HepG2 (cell line): ENCODE results near the gene PLCG1. TPM values are rescaled to one million over a fixed set of nuclear protein-coding genes. Genes with fewer than 3 reads are reported as not detected.

Experiments used
- AGO2 ChIP-seq: fragments of 200-400 bp; formaldehyde crosslinking; optimal IDR thresholded peaks from 2 replicates; pipeline ENCODE3; 2017; ENCODE audit warnings: mild to moderate bottlenecking, low read depth, low read length, moderate library complexity
- ERF ChIP-seq: IDR thresholded peaks from 2 replicates; pipeline ENCODE4 v1.6.1; 2018; ENCODE audit warnings: missing biosample characterization, missing genetic modification reagents
- EZH2 ChIP-seq: conservative IDR thresholded peaks from 2 replicates; pipeline ENCODE4 v1.6.1; 2012; ENCODE audit warnings: mild to moderate bottlenecking, low read depth, low read length, moderate library complexity
- FOXK1 ChIP-seq: sonication (generic); formaldehyde crosslinking; IDR thresholded peaks from 2 replicates; pipeline ENCODE4 v1.4.0; 2020; ENCODE audit warnings: low read depth, missing genetic modification reagents, borderline replicate concordance
- HMG20B ChIP-seq: conservative IDR thresholded peaks from 2 replicates; pipeline ENCODE4 v1.6.1; 2016; ENCODE audit warnings: missing genetic modification reagents, missing compliant biosample characterization
- MAZ ChIP-seq, 2 experiments: sonication (generic) in 1 of 2; formaldehyde crosslinking in 1 of 2; IDR thresholded peaks; 2 replicates each; pipeline versions ENCODE4 v1.5.0 to v1.6.1; 2012 to 2020; ENCODE audit warnings: low read depth in 2 of 2, mild to moderate bottlenecking in 2 of 2, borderline replicate concordance in 1 of 2, improper control_type of control experiment in 1 of 2, low read length in 1 of 2, missing genetic modification reagents in 1 of 2, moderate library complexity in 1 of 2
- MLLT10 ChIP-seq: sonication (generic); formaldehyde crosslinking; IDR thresholded peaks from 2 replicates; pipeline ENCODE4 v1.4.0; 2020; ENCODE audit warnings: missing genetic modification reagents
- NCOA1 ChIP-seq: sonication (generic); formaldehyde crosslinking; IDR thresholded peaks from 2 replicates; pipeline ENCODE4 v1.9.0; 2021; ENCODE audit warnings: missing genetic modification reagents
- PAF1 ChIP-seq: IDR thresholded peaks from 2 replicates; pipeline ENCODE4 v1.6.1; 2016; ENCODE audit warnings: missing genetic modification reagents, missing compliant biosample characterization
- PCBP2 ChIP-seq: fragments of 200-400 bp; formaldehyde crosslinking; optimal IDR thresholded peaks from 2 replicates; pipeline ENCODE3; 2018; ENCODE audit warnings: low read length, low read depth; ENCODE audit not compliant: poor library complexity, severe bottlenecking
- SMARCE1 ChIP-seq: fragments of 450-650 bp; IDR thresholded peaks from 2 replicates; pipeline ENCODE4 v1.6.1; 2017; ENCODE audit warnings: borderline replicate concordance
- ZNF12 ChIP-seq: sonication (generic); formaldehyde crosslinking; IDR thresholded peaks from 2 replicates; pipeline ENCODE4 v1.5.0; 2020; ENCODE audit warnings: missing genetic modification reagents
- ZNF136 ChIP-seq: sonication (generic); formaldehyde crosslinking; IDR thresholded peaks from 2 replicates; pipeline ENCODE4 v1.8.1; 2022; ENCODE audit warnings: low read depth, mild to moderate bottlenecking, moderate library complexity, missing genetic modification reagents
- ZNF230 ChIP-seq: sonication (generic); formaldehyde crosslinking; IDR thresholded peaks from 2 replicates; pipeline ENCODE4 v1.4.0; 2020; ENCODE audit warnings: mild to moderate bottlenecking, missing genetic modification reagents
- ZNF329 ChIP-seq: sonication (generic); formaldehyde crosslinking; IDR thresholded peaks from 2 replicates; pipeline ENCODE4 v1.9.0; 2021; ENCODE audit warnings: low read depth, mild to moderate bottlenecking, missing genetic modification reagents
- ZNF383 ChIP-seq: sonication (generic); formaldehyde crosslinking; IDR thresholded peaks from 2 replicates; pipeline ENCODE4 v1.4.0; 2020; ENCODE audit warnings: missing genetic modification reagents, mild to moderate bottlenecking, borderline replicate concordance
- ZNF460 ChIP-seq: sonication (generic); formaldehyde crosslinking; IDR thresholded peaks from 2 replicates; pipeline ENCODE4 v1.5.1; 2020; ENCODE audit warnings: missing genetic modification reagents, mild to moderate bottlenecking, borderline replicate concordance
- ZNF713 ChIP-seq: sonication (generic); formaldehyde crosslinking; IDR thresholded peaks from 2 replicates; pipeline ENCODE4 v1.4.0; 2020; ENCODE audit warnings: mild to moderate bottlenecking, missing genetic modification reagents
- ZNF780A ChIP-seq: sonication (generic); formaldehyde crosslinking; IDR thresholded peaks from 2 replicates; pipeline ENCODE4 v1.8.0; 2022; ENCODE audit warnings: mild to moderate bottlenecking, missing genetic modification reagents, moderate library complexity
- polyA plus RNA-seq, 8 experiments: library from polyadenylated mRNA; depleted of rRNA in 3 of 8; stranded (reverse) in 7 of 8; unstranded in 1 of 8; fragments of >200 nt; fragmentation: Illumina TruSeq in 4 of 8; extraction: Trizol in 4 of 8; gene quantifications; 2 replicates each; pipeline versions ENCODE4 v1.2.1 to v1.2.3, GENCODE V29; 2011 to 2016; ENCODE audit warnings: low read depth in 4 of 8, missing spikeins in 1 of 8, mixed read lengths in 1 of 8; ENCODE audit not compliant: insufficient read depth in 1 of 8
- total RNA-seq, 5 experiments: library from RNA; depleted of rRNA; stranded (reverse); fragments of >200 nt; fragmentation: Illumina TruSeq; extraction: Trizol; gene quantifications; 2 replicates each; pipeline ENCODE4 v1.2.3, GENCODE V29; 2016; ENCODE audit warnings: low read depth in 1 of 5
- TF ChIP-seq, protein P1 (sequence below): sonication (generic); formaldehyde crosslinking; IDR thresholded peaks from 2 replicates; pipeline ENCODE4 v1.4.0; 2020; ENCODE audit warnings: mild to moderate bottlenecking, low read depth, missing genetic modification reagents
- TF ChIP-seq, protein P2 (sequence below): sonication (generic); formaldehyde crosslinking; IDR thresholded peaks from 2 replicates; pipeline ENCODE4 v1.5.0; 2020; ENCODE audit warnings: mild to moderate bottlenecking, missing genetic modification reagents
- TF ChIP-seq, protein P3 (sequence below): sonication (generic); formaldehyde crosslinking; IDR thresholded peaks from 2 replicates; pipeline ENCODE4 v1.4.0; 2020; ENCODE audit warnings: missing genetic modification reagents, borderline replicate concordance

PLCG1 gene
- total and polyA plus RNA-seq, 2 of the 13 experiments (the other 11 are each of a cell fraction or from before 2014, with no cell fraction given): 85.3 to 158 TPM

DNA sequence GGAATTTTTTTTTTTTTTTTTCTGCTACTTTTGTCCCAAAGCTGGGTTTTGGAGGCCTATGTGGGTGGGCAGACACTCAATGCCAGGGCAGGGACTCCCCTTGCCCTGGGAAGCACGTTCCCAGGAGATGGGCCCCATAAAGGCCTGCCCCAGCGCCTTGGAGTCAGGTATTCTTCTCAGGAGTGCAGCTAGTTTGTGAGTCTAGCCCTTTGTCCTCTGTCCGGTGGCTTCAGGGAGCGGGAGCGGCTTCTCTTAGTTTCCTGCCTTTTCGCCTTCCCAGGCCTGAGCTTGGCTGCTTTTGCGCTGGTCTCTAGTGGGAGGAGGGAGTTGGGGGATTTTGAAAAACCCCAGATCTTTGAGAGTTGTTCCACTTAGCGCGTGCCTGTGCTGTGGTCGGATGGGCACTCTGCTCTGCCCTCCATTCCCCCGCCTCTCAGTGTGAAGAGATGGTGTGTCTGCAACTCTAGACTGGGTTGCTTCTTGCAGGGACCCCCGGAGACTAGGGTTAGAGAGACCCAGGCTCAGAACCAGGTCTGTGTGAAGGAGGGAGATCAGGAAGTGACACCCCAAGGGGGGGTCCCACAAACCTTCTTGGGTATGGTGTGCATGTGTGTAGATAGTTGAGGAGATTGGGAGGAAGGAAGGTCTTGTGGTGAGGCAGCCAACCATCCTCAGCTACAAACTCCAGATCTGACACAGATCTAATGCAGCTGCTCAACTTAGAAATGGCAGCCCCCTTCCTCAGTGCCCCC lies 1.3 kb downstream of the PLCG1 start (continued):
- no peak for TF ChIP-seq MAZ (IDR thresholded peaks at IDR 0.05; ENCODE audit: borderline replicate concordance, low read depth, low read length)
- TF ChIP-seq MAZ (CRISPR knock-in tag; IDR thresholded peaks at IDR 0.05; ENCODE audit: low read depth): no peak
- no peak for TF ChIP-seq FOXK1 (CRISPR knock-in tag)
- no peak for TF ChIP-seq ZNF713 (CRISPR knock-in tag)
- TF ChIP-seq, protein P1, sequence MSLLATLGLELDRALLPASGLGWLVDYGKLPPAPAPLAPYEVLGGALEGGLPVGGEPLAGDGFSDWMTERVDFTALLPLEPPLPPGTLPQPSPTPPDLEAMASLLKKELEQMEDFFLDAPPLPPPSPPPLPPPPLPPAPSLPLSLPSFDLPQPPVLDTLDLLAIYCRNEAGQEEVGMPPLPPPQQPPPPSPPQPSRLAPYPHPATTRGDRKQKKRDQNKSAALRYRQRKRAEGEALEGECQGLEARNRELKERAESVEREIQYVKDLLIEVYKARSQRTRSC (CRISPR knock-in tag): 0 out of 2 replicates have a peak, but pooled peaks have one; percentile 31
- TF ChIP-seq, protein P2, sequence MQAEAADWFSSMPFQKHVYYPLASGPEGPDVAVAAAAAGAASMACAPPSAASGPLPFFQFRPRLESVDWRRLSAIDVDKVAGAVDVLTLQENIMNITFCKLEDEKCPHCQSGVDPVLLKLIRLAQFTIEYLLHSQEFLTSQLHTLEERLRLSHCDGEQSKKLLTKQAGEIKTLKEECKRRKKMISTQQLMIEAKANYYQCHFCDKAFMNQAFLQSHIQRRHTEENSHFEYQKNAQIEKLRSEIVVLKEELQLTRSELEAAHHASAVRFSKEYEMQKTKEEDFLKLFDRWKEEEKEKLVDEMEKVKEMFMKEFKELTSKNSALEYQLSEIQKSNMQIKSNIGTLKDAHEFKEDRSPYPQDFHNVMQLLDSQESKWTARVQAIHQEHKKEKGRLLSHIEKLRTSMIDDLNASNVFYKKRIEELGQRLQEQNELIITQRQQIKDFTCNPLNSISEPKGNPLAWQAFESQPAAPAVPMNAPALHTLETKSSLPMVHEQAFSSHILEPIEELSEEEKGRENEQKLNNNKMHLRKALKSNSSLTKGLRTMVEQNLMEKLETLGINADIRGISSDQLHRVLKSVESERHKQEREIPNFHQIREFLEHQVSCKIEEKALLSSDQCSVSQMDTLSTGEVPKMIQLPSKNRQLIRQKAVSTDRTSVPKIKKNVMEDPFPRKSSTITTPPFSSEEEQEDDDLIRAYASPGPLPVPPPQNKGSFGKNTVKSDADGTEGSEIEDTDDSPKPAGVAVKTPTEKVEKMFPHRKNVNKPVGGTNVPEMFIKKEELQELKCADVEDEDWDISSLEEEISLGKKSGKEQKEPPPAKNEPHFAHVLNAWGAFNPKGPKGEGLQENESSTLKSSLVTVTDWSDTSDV (CRISPR knock-in tag): peak; percentile 48; the same call in 1 of the 2 replicates
- 0 out of 2 replicates have a peak, but pooled peaks have one; percentile 9 for TF ChIP-seq HMG20B (CRISPR knock-in tag)
- TF ChIP-seq ZNF136 (CRISPR knock-in tag): no peak
- TF ChIP-seq AGO2: no peak
- no peak for TF ChIP-seq PAF1 (CRISPR knock-in tag)
- TF ChIP-seq SMARCE1: no peak
- no peak for TF ChIP-seq EZH2
- TF ChIP-seq PCBP2: no peak
- TF ChIP-seq ERF (CRISPR knock-in tag): no peak
- no peak for TF ChIP-seq ZNF460 (CRISPR knock-in tag)
- TF ChIP-seq ZNF12: no peak
- no peak for TF ChIP-seq ZNF780A (CRISPR knock-in tag)
- no peak for TF ChIP-seq MLLT10 (CRISPR knock-in tag)
- no peak for TF ChIP-seq ZNF383
- peak; percentile 59; the same call in 1 of the 2 replicates for TF ChIP-seq ZNF230 (CRISPR knock-in tag)
- no peak for TF ChIP-seq ZNF329
- TF ChIP-seq NCOA1 (CRISPR knock-in tag): 0 out of 2 replicates have a peak, but pooled peaks have one; percentile 6
- TF ChIP-seq, protein P3, sequence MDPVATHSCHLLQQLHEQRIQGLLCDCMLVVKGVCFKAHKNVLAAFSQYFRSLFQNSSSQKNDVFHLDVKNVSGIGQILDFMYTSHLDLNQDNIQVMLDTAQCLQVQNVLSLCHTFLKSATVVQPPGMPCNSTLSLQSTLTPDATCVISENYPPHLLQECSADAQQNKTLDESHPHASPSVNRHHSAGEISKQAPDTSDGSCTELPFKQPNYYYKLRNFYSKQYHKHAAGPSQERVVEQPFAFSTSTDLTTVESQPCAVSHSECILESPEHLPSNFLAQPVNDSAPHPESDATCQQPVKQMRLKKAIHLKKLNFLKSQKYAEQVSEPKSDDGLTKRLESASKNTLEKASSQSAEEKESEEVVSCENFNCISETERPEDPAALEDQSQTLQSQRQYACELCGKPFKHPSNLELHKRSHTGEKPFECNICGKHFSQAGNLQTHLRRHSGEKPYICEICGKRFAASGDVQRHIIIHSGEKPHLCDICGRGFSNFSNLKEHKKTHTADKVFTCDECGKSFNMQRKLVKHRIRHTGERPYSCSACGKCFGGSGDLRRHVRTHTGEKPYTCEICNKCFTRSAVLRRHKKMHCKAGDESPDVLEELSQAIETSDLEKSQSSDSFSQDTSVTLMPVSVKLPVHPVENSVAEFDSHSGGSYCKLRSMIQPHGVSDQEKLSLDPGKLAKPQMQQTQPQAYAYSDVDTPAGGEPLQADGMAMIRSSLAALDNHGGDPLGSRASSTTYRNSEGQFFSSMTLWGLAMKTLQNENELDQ (CRISPR knock-in tag): no peak
